HG02798 (cell line): ENCODE results near the gene HDHD5.

Experiments
- ATAC-seq: cut with Tn5 transposase; IDR thresholded peaks from one replicate; pipeline ENCODE4 v1.9.1; 2021; ENCODE audit warnings: mild to moderate bottlenecking; ENCODE audit not compliant: unreplicated experiment, poor library complexity

The HDHD5 gene

DNA sequence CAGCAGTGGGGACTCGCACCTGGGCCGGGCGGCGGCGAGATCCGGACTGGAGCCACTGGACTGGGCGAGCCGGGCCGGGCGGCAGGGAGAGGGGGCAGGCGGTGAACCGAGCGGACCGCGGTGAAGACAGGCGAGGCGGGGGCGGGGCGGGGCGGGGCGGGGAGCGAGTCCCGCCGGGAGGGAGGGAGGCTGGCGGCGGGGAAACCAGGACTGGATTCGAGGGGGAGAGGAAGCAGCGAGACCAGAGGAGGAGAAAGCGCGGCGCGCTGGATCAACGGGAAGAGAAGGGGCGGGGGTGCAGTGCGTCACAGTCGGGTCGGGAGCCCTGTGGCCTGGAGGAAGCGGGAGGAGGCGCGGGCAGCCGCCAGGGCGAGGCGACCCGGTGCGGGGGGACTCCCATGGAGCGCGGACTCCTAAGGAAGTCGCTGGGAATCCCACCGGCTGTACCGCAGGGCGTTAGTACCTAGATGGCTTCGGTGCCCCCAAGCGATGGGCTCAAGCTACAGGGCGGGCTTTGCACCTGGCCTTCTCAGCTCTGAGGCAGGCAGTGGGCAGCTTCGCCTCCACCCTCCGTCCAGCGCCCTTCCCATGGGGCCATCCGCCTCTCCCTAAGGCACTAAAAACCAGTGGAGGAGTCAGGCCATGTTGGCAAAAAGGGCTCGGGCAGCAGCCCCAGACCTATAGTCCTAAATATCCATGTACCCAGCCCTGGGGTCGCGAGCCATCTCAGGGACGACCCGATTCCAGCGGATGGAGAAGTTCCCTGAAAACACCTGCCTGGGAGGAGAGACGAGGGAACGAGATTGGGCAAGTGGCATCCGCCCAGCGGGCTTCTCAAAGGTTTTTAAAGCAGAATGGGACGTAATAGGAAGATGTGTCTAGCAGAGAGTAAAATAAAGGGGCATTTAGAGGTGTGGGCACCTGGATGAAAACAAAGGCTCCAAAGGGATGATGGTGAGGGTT, 37.6 kb downstream of the HDHD5 start, which contains the start of gene TMEM121B:
TMEM121B (minus strand) TSS at position 128 of the 963 bp plus-strand sequence. CDS start 233 bp downstream, outside the sequence.
- ATAC-seq, result no peak

DNA sequence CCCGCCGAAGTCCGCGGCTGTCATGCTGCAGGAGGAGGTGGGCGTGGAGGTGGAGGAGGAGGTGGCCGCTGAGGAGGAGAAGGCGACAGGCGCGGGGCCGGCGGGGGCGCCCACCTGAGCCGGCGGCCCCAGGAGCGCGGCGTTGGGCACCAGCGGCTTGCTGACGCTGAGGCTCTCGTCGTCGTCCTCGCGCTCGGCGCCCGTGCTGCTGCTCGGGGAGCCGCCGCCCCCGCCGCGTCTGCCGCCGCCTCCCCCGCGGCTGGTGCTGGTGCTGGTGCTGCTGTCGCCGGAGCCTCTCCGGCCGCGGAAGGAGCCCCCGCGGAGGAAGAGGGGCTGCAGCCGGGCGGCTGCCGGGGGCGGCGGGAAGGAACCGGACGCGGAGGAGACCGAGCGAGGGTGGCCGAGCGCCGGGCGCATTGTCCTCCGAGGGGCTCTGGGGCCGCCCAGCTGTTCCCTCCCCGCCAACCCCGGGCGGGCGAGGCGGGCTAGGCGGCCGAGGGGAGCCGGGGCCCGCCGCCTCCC, 38.3 kb downstream of the HDHD5 start:
- ATAC-seq, result no peak

GRCh38 chr22:17120281-17120680, 38.8 kb downstream of the HDHD5 start:
- ATAC-seq, result peak; percentile 38

GRCh38 chr22:17119481-17120202, 39.4 kb downstream of the HDHD5 start:
- ATAC-seq, result no peak

GRCh38 chr22:17118342-17118741, 40.7 kb downstream of the HDHD5 start:
- ATAC-seq, result no peak

DNA sequence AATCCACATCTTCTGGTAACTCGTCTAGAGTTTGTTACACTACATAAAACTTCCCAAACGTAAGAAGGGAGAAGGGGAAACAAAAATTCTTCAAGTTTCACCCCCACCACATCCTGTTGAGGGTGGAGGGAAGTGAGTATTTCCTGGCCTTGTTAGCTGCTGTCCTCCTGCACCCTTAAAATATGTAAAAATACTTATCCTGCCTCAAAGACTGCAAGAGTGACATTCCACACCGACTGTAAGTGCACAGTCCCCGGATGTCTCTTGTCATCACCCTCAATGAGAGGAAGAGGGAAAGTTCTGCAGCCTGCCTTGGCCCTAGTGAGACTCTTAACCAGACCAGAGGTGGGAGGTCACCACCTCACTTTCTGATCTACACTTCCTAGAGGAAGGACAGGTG, 41.2 kb downstream of the HDHD5 start:
- ATAC-seq, result no peak

DNA sequence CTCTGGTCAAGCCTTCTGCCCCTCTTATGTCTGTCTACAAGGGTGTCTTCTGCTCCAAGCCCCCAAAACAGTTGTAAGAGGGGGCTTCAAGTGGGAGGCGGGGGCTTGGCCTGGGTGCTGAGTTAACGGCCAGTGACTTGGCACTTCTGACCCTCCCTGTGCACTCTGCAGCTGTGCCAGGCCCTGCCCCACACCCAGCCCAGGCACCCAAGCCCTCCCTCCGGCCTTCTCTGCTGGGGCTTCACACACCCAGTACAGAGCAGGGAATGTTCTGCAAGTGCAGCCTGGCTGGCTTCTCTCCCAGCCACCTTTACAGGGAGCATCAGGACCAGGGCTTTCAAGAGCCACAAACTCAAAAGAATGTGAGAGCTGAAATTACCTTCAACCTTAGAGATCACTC, 41.7 kb downstream of the HDHD5 start:
- ATAC-seq, result no peak

DNA sequence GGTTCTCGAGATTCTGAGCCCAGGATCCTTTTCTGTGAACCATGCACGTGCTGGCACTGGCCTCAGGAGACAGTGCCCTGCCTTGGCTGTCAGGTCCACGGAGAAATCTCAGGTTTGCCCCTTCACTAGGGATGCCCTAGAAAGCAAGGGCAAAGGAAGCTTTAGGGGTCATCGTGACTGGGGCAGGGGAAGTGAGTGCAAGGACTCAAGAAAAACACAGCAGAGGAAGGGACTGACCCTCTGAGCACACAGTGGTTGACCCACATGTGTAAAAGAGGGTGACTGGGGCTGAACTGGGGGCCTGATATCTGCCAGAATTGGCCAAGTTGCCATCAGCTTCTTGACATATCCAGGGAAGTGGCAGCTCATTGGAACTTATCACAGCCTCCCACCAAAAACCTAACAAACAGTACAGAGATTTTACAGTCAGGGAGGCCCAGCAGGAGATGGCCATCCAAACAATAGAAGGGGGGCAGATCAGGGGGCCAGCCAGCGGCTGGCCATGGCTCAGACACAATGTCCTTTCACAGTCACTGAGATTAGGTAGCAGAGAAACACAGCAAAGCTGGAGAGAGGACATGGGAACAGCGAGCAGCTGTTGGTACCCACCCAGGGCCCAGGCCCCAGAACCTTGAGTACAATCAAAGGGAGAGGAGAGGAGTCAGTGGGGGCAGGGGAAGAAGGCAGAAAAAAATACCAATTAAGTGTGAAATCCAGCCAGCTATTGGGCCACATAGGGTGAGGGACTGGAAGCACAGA, 42.3 kb downstream of the HDHD5 start:
- ATAC-seq, result no peak

- no peak for ATAC-seq
These were observed 43.0 kb downstream of the HDHD5 start for GRCh38 chr22:17115945-17116565.

DNA sequence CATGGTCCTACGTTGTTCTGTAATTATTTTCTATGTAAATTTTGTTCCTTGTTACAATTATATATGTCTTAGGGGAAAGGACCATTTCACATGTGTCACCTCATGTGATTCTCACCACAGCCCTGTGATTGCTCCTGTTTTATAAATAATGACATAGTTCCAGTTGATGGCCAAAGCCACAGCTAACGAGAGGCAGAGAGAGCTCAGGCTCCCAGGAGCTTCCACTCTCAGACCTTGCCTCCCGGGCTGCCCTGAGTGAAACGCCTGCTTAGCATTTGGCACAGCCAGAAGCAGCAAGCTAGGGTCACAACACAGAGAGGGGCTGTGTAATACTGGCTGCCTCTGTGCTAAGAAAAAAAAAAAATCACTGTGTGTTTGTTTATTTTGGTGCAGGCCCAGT, 43.8 kb downstream of the HDHD5 start:
- ATAC-seq, result no peak

DNA sequence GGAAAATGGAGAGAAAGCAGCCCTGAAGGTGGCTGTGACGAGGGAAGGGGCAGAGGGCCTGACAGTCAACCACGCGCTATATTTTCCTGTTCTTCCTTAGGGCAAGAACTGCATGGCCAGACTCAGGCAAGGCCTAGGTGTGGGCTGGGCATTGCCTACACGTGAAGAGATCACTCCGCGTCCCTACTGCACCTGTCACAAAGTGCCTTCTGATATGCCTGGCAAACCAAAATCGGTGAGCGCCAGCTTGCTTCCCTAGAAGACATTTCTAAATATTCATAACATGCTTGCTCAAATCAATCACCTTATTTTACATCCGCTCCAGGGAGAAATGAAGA, 44.2 kb downstream of the HDHD5 start:
- no peak for ATAC-seq

GRCh38 chr22:17114173-17114897, 44.7 kb downstream of the HDHD5 start:
- no peak for ATAC-seq

- ATAC-seq, result no peak
These were observed 45.5 kb downstream of the HDHD5 start for GRCh38 chr22:17113600-17113999.

DNA sequence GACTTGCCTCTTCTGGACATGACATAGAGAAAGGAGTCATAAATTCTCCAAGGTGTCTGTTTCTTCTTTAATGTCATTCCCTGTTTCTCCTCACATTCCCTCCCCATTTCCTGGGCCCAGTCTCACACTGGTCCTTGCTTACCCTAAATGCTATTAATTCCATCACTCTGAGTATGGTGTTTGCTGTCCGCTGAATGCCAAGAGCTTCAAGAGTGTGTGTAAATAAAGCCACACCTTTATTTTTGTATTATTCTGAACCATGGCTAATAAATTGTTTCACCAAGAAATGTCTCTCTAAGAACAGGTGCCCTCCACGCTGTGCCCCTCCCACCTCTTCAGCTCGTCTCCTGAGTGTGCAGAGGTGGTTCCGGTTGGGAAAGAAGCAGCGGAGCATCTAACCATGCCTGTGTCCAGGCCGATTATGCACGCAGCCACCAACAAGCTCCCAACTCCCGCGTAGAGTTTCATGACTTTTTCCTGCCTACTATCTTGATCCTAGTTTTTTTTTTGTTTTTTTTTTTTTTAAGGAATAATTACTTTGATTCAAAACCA, 46.5 kb downstream of the HDHD5 start:
- no peak for ATAC-seq

DNA sequence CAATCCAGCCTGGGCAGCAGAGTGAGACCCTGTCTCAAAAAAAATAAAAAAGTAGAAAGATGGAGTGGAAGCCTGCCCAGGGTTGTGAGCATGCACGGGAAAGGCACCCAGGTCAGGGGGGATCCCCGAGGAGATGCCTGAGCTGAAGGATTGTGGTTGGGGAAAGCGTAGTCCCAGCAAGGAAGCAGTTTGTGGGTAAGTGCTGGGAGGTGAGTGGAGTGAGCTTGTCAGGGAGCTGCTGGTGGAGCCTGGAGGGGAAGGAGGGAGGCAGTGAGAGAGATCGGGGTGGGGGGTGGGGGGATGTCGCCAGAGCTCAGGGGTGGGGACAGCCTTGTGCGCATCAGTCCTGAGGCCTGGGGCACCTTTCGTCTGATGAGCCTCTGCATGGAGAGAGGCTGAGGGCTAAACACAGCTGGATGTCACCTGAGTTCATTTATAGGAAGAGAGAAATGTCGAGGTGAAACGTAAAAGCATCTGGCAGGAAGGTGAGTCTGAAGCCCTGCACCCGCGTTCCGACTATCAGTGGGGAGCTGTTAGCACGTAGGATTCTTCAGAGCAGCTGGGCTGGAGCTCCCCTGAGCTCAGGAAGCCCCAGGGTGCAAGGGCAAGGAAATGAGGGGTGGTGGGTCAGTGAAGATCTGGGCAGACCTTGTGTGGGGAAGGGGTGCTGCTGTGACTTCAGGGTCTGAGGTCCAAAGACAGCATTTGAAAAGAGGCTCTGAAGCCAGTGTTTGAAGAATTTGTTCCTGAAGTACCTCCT, 48.1 kb downstream of the HDHD5 start:
- no peak for ATAC-seq

DNA sequence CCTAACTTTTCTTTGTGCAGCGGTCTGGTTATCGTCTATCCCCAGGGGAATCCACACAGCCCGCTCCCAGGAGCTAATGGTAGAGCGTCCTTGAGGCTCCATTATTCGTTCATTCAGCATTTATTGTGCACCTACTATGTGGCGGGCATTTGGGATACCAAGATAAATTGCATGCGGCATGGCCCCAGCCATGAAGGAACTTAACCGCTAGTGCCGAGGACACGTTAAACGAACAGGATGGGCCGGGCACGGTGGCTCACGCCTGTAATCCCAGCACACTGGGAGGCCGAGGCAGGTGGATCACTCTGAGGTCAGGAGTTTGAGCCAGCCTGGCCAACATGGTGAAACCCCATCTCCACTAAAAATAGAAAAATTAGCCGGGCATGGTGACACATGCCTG, 49.1 kb downstream of the HDHD5 start:
- no peak for ATAC-seq

DNA sequence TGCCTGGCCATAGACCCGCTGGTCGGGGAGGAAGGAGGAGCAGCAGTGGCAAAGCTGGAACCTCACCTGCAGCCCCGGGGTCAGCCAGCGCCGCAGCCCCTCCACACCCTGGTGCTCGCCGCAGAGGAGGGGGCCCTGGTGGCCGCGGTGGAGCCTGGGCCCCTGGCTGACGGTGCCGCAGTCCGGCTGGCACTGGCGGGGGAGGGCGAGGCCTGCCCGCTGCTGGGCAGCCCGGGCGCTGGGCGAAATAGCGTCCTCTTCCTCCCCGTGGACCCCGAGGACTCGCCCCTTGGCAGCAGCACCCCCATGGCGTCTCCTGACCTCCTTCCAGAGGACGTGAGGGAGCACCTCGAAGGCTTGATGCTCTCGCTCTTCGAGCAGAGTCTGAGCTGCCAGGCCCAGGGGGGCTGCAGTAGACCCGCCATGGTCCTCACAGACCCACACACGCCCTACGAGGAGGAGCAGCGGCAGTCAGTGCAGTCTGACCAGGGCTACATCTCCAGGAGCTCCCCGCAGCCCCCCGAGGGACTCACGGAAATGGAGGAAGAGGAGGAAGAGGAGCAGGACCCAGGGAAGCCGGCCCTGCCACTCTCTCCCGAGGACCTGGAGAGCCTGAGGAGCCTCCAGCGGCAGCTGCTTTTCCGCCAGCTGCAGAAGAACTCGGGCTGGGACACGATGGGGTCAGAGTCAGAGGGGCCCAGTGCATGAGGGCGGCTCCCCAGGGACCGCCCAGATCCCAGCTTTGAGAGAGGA, 49.8 kb downstream of the HDHD5 start:
- no peak for ATAC-seq
